SK-N-SH (cell line): ENCODE data around the gene CYBA. TPM values are rescaled to one million over a fixed set of nuclear protein-coding genes. Genes with fewer than 3 reads are reported as not detected.

Experiments
- CTCF ChIA-PET: fragments of 300-600, 350-600 bp; formaldehyde crosslinking; extraction: SDS; loops from one replicate; lab custom pipeline; 2021; lab: Yijun Ruan, JAX
- POLR2A ChIA-PET: fragments of 350-600 bp; sonication (Branson Sonifier 250); formaldehyde crosslinking; extraction: SDS; loops from one replicate; lab custom pipeline; 2020; ENCODE audit warnings: antibody characterized with exemption, inconsistent platforms; lab: Yijun Ruan, JAX
- DNase-seq: peaks from one replicate; pipeline ENCODE4 v3.0.0; 2012
- H2AFZ ChIP-seq: fragments of 200-600 bp; sonication (generic); 2 replicates; pipeline ENCODE4 v1.8.1; 2016; ENCODE audit warnings: antibody characterized with exemption, mild to moderate bottlenecking, low read depth
- H3F3A ChIP-seq: fragments of 200-600 bp; sonication (generic); replicated peaks from 2 replicates; pipeline ENCODE3; 2016; ENCODE audit warnings: antibody characterized with exemption, mild to moderate bottlenecking; ENCODE audit not compliant: insufficient read depth
- H3K27ac ChIP-seq, 2 experiments: fragments of 200-500 bp in 1 of 2; fragments of 200-600 bp in 1 of 2; sonication (Bioruptor generic) in 1 of 2; sonication (generic), shearing (Covaris generic) in 1 of 2; 2 replicates each; pipeline versions ENCODE4 v1.5.1 to v1.6.1; 2014 to 2016; ENCODE audit warnings: low read depth in 2 of 2, inconsistent platforms in 1 of 2, low read length in 1 of 2, mild to moderate bottlenecking in 1 of 2, mixed read lengths in 1 of 2
- H3K27me3 ChIP-seq: fragments of 200-600 bp; sonication (generic), shearing (Covaris generic); 2 replicates; pipeline ENCODE4 v1.6.1; 2016; ENCODE audit warnings: mixed run types; ENCODE audit not compliant: insufficient read depth
- H3K36me3 ChIP-seq, 2 experiments: fragments of 200-500 bp in 1 of 2; fragments of 200-600 bp in 1 of 2; sonication (Bioruptor generic) in 1 of 2; sonication (generic) in 1 of 2; replicated peaks in 1 of 2; 2 replicates each; pipeline versions ENCODE3 to v1.5.1; 2014 to 2016; ENCODE audit warnings: low read length in 1 of 2, mild to moderate bottlenecking in 1 of 2; ENCODE audit not compliant: insufficient read depth in 2 of 2, control insufficient read depth in 1 of 2
- H3K4me1 ChIP-seq, 2 experiments: fragments of 200-500 bp in 1 of 2; fragments of 200-600 bp in 1 of 2; sonication (Bioruptor generic) in 1 of 2; sonication (generic), shearing (Covaris generic) in 1 of 2; 2 replicates each; pipeline versions ENCODE4 v1.5.1 to v1.6.1; 2014 to 2016; ENCODE audit warnings: low read depth in 1 of 2, low read length in 1 of 2, mixed run types in 1 of 2; ENCODE audit not compliant: insufficient read depth in 2 of 2, control insufficient read depth in 1 of 2
- H3K4me2 ChIP-seq: fragments of 200-600 bp; sonication (generic), shearing (Covaris generic); 2 replicates; pipeline ENCODE4 v1.6.1; 2017; ENCODE audit warnings: mixed run types
- H3K4me3 ChIP-seq, 2 experiments: fragments of 200-500 bp in 1 of 2; fragments of 200-600 bp in 1 of 2; sonication (Bioruptor generic) in 1 of 2; sonication (generic), shearing (Covaris generic) in 1 of 2; 2 replicates each; pipeline versions ENCODE4 v1.5.1 to v1.8.1; 2014 to 2016; ENCODE audit warnings: low read depth in 2 of 2, inconsistent platforms in 1 of 2, low read length in 1 of 2, mild to moderate bottlenecking in 1 of 2, mixed read lengths in 1 of 2, moderate library complexity in 1 of 2
- H3K79me2 ChIP-seq: fragments of 200-600 bp; sonication (generic); 2 replicates; pipeline ENCODE4 v1.8.1; 2017; ENCODE audit warnings: mild to moderate bottlenecking; ENCODE audit not compliant: insufficient read depth
- H3K9ac ChIP-seq: fragments of 200-600 bp; sonication (generic); 2 replicates; pipeline ENCODE4 v1.6.1; 2017; ENCODE audit warnings: mixed run types
- H3K9me2 ChIP-seq: fragments of 200-600 bp; sonication (generic); 2 replicates; pipeline ENCODE4 v1.6.1; 2017; ENCODE audit warnings: mixed run types
- H3K9me3 ChIP-seq: fragments of 200-600 bp; sonication (generic); 2 replicates; pipeline ENCODE4 v1.6.1; 2017; ENCODE audit warnings: mixed run types, mild to moderate bottlenecking, moderate library complexity
- H4K20me1 ChIP-seq: fragments of 200-600 bp; sonication (generic); 2 replicates; pipeline ENCODE4 v1.6.1; 2017; ENCODE audit warnings: mild to moderate bottlenecking, mixed run types; ENCODE audit not compliant: insufficient read depth
- ELF1 ChIP-seq: IDR thresholded peaks from 2 replicates; pipeline ENCODE4 v1.4.0; 2012
- EP300 ChIP-seq, 2 experiments: IDR thresholded peaks; 2 replicates each; pipeline versions ENCODE4 v1.4.0 to v1.6.1; 2012; ENCODE audit warnings: borderline replicate concordance in 1 of 2, low read depth in 1 of 2, low read length in 1 of 2
- EZH2phosphoT487 ChIP-seq: fragments of 200-600 bp; sonication (generic); IDR thresholded peaks from 2 replicates; pipeline ENCODE4 v1.6.1; 2017; ENCODE audit warnings: low read depth, mixed run types, mild to moderate bottlenecking, antibody characterized with exemption, moderate library complexity, borderline replicate concordance
- FOSL2 ChIP-seq: IDR thresholded peaks from 2 replicates; pipeline ENCODE4 v1.4.0; 2012; ENCODE audit warnings: low read depth, mild to moderate bottlenecking, moderate library complexity, borderline replicate concordance
- FOXJ3 ChIP-seq: sonication (generic); formaldehyde crosslinking; IDR thresholded peaks from 2 replicates; pipeline ENCODE4 v1.5.1; 2020; ENCODE audit warnings: mild to moderate bottlenecking, missing genetic modification reagents
- GATA2 ChIP-seq: sonication (generic); formaldehyde crosslinking; IDR thresholded peaks from 2 replicates; pipeline ENCODE4 v1.5.0; 2020; ENCODE audit warnings: mild to moderate bottlenecking, missing genetic modification reagents
- MEF2A ChIP-seq: IDR thresholded peaks from 2 replicates; pipeline ENCODE4 v1.4.0; 2012; ENCODE audit warnings: low read depth, borderline replicate concordance
- MXI1 ChIP-seq: IDR thresholded peaks from 2 replicates; pipeline ENCODE4 v1.6.1; 2012; ENCODE audit warnings: mild to moderate bottlenecking, low read depth, low read length, improper control_type of control experiment
- NFIC ChIP-seq: IDR thresholded peaks from 2 replicates; pipeline ENCODE4 v1.4.0; 2012; ENCODE audit warnings: borderline replicate concordance
- NRF1 ChIP-seq: IDR thresholded peaks from 2 replicates; pipeline ENCODE4 v1.6.1; 2012; ENCODE audit warnings: low read depth, mild to moderate bottlenecking, low read length
- RAD21 ChIP-seq: IDR thresholded peaks from 2 replicates; pipeline ENCODE4 v1.6.1; 2012; ENCODE audit warnings: mild to moderate bottlenecking, low read length
- RCOR1 ChIP-seq: fragments of 150-350 bp; IDR thresholded peaks from 2 replicates; pipeline ENCODE4 v1.6.1; 2017; ENCODE audit warnings: antibody characterized with exemption, low read length
- REST ChIP-seq: IDR thresholded peaks from 2 replicates; pipeline ENCODE4 v1.6.1; 2012; ENCODE audit warnings: mild to moderate bottlenecking, low read depth, low read length, moderate library complexity
- RFX5 ChIP-seq: IDR thresholded peaks from 2 replicates; pipeline ENCODE4 v1.6.1; 2012; ENCODE audit warnings: mild to moderate bottlenecking, improper control_type of control experiment, low read length
- RXRA ChIP-seq: IDR thresholded peaks from 2 replicates; pipeline ENCODE4 v1.4.0; 2012; ENCODE audit warnings: low read depth, mild to moderate bottlenecking, borderline replicate concordance
- SMC3 ChIP-seq: IDR thresholded peaks from 2 replicates; pipeline ENCODE4 v1.6.1; 2012; ENCODE audit warnings: low read depth, low read length, improper control_type of control experiment
- TAF1 ChIP-seq: IDR thresholded peaks from 2 replicates; pipeline ENCODE4 v1.6.1; 2012; ENCODE audit warnings: low read depth, mild to moderate bottlenecking, low read length, moderate library complexity, borderline replicate concordance
- TCF12 ChIP-seq: IDR thresholded peaks from 2 replicates; pipeline ENCODE4 v1.4.0; 2012
- ZBTB33 ChIP-seq: IDR thresholded peaks from 2 replicates; pipeline ENCODE4 v1.4.0; 2012; ENCODE audit warnings: low read depth, borderline replicate concordance
- WGBS: methylation state at CpG from one replicate; pipeline ENCODE4 v1.1.6; 2017; ENCODE audit warnings: low lambda C conversion rate; 5-methylcytosine and 5-hydroxymethylcytosine counted together
- polyA plus RNA-seq, 3 experiments: library from polyadenylated mRNA; depleted of rRNA; stranded (reverse); fragments of >200 nt; gene quantifications; 2 replicates each; pipeline ENCODE4 v1.2.3, GENCODE V29; 2012
- TF ChIP-seq, protein P1 (sequence below): fragments of 150-350 bp; IDR thresholded peaks from 2 replicates; pipeline ENCODE4 v1.6.1; 2017; ENCODE audit warnings: antibody characterized with exemption, low read length, low read depth, borderline replicate concordance
- TF ChIP-seq, protein P2 (sequence below): fragments of 200-600 bp; sonication (generic); IDR thresholded peaks from 2 replicates; pipeline ENCODE4 v1.6.1; 2017; ENCODE audit warnings: antibody characterized with exemption, mild to moderate bottlenecking, moderate library complexity

CYBA gene
- polyA plus RNA-seq, 1 of the 3 experiments (the other 2 are of a cell fraction), result 176 TPM

DNA sequence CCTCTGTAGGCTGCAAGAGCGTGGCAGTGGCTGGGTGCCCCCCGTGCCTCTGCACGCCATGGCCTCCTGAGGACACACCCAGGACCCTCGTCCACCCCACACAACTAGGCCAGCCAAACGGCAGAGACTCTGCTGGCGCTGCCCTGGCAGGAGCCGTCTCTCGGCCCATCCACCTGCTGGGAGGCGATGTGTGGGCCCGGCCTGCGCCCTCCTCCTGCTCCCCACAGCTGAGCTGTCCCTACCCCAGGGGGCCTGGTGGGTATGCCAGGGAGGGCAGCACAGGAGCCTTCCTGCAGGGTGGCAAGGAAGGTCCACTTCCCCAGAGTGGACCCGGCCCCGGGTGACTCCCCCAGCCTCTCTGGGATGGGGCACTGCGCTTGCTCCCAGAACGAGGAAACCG is 48.3 kb upstream of the CYBA start:
- no peaks in the 10 kb centered on the region for H4K20me1 ChIP-seq
- H3K36me3 ChIP-seq, result peaks cover 0 to 24% of the 10 kb centered on the region in 2 experiments
- no peaks in the 10 kb centered on the region for H3K27me3 ChIP-seq
- no peaks in the 10 kb centered on the region for H3K9me2 ChIP-seq
- H2AFZ ChIP-seq, result no peak overlapping the region
- 91% methylated on average over 8 of the region's 16 CpGs for WGBS
- TF ChIP-seq ELF1 (no peak), GATA2 (no peak), RCOR1 (no peak), TAF1 (no peak), RFX5 (no peak), RXRA (no peak), ZBTB33 (no peak), EZH2phosphoT487 (no peak), SMC3 (no peak), NFIC (no peak)
- TF ChIP-seq, protein P1, sequence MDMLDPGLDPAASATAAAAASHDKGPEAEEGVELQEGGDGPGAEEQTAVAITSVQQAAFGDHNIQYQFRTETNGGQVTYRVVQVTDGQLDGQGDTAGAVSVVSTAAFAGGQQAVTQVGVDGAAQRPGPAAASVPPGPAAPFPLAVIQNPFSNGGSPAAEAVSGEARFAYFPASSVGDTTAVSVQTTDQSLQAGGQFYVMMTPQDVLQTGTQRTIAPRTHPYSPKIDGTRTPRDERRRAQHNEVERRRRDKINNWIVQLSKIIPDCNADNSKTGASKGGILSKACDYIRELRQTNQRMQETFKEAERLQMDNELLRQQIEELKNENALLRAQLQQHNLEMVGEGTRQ, result no peak
- H3K79me2 ChIP-seq, result peaks cover 19% of the 10 kb centered on the region; the same call in 1 of the 2 replicates
- peaks cover 0 to 13% of the 10 kb centered on the region in 2 experiments; a peak in 2 of 4 replicates for H3K4me1 ChIP-seq
- H3K4me3 ChIP-seq, result no peak overlapping the region
- POLR2A ChIA-PET, result no interaction called here
- CTCF ChIA-PET, result no interaction called here
- H3K4me2 ChIP-seq, result no peak overlapping the region
- no peaks in the 10 kb centered on the region for H3K9me3 ChIP-seq
- no peaks in the 10 kb centered on the region for H3F3A ChIP-seq
- no peak for DNase-seq
- H3K9ac ChIP-seq, result no peak overlapping the region
- no peak overlapping the region for H3K27ac ChIP-seq

GRCh38 chr16:88698646-88699045 is 47.8 kb upstream of the CYBA start:
- Histone ChIP-seq H2AFZ (no peak overlapping the region), H3K36me3 (peaks cover 0 to 24% of the 10 kb centered on the region in 2 experiments), H3K4me1 (peaks cover 0 to 13% of the 10 kb centered on the region in 2 experiments; a peak in 2 of 4 replicates), H3K4me3 (no peak overlapping the region), H3K4me2 (no peak overlapping the region), H3K9me3 (no peaks in the 10 kb centered on the region), H3K9ac (no peak overlapping the region), H3K27me3 (no peaks in the 10 kb centered on the region), H4K20me1 (no peaks in the 10 kb centered on the region), H3K9me2 (no peaks in the 10 kb centered on the region), H3F3A (no peaks in the 10 kb centered on the region), H3K27ac (no peak overlapping the region), H3K79me2 (peaks cover 14% of the 10 kb centered on the region; the same call in 1 of the 2 replicates)
- DNase-seq, result no peak
- 95% methylated on average over 4 of the region's 25 CpGs for WGBS
- ChIA-PET POLR2A (no interaction called here), CTCF (interaction anchor here (0.6 to 1.1 kb wide), 3 partner anchors 11 to 827 kb away, joined by 3 to 4 read pairs (median 3); no protein-coding TSS in a partner anchor)
- TF ChIP-seq GATA2, result no peak
- no peak for TF ChIP-seq FOSL2
- TF ChIP-seq, protein P2, sequence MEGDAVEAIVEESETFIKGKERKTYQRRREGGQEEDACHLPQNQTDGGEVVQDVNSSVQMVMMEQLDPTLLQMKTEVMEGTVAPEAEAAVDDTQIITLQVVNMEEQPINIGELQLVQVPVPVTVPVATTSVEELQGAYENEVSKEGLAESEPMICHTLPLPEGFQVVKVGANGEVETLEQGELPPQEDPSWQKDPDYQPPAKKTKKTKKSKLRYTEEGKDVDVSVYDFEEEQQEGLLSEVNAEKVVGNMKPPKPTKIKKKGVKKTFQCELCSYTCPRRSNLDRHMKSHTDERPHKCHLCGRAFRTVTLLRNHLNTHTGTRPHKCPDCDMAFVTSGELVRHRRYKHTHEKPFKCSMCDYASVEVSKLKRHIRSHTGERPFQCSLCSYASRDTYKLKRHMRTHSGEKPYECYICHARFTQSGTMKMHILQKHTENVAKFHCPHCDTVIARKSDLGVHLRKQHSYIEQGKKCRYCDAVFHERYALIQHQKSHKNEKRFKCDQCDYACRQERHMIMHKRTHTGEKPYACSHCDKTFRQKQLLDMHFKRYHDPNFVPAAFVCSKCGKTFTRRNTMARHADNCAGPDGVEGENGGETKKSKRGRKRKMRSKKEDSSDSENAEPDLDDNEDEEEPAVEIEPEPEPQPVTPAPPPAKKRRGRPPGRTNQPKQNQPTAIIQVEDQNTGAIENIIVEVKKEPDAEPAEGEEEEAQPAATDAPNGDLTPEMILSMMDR, result no peak
- no peak for TF ChIP-seq EP300 (IDR thresholded peaks at IDR 0.05; ENCODE audit: borderline replicate concordance in 1 of 2, low read depth in 1 of 2, low read length in 1 of 2)
- TF ChIP-seq NRF1, result no peak
- TF ChIP-seq MXI1, result no peak
- no peak for TF ChIP-seq TCF12
- no peak for TF ChIP-seq RCOR1
- TF ChIP-seq RAD21, result no peak
- no peak for TF ChIP-seq EZH2phosphoT487
- TF ChIP-seq REST, result no peak
- no peak for TF ChIP-seq MEF2A
- TF ChIP-seq FOXJ3 (CRISPR knock-in tag), result no peak
- no peak for TF ChIP-seq ELF1
